Cardiac fibroblast (primary cell): Measurements from ENCODE around the gene DESI1.

Source experiments
- DNase-seq, 2 donors: peaks; one replicate each; pipeline versions ENCODE4 v3.0.0 to v3.0.0-alpha.2; 2010; ENCODE audit warnings: low read depth in 2 of 2
- H3K4me3 ChIP-seq, 2 donors: replicated peaks in 1 of 2; 1 replicate in 1 of 2; 2 replicates in 1 of 2; pipeline ENCODE4 v1.5.1; 2011; ENCODE audit warnings: low read depth in 2 of 2, low read length in 2 of 2, mild to moderate bottlenecking in 2 of 2, moderate library complexity in 1 of 2
- CTCF ChIP-seq: IDR thresholded peaks from one replicate; pipeline ENCODE4 v1.5.1; 2011; ENCODE audit warnings: low read depth, mild to moderate bottlenecking, low read length, inconsistent platforms

DESI1 gene

DNA sequence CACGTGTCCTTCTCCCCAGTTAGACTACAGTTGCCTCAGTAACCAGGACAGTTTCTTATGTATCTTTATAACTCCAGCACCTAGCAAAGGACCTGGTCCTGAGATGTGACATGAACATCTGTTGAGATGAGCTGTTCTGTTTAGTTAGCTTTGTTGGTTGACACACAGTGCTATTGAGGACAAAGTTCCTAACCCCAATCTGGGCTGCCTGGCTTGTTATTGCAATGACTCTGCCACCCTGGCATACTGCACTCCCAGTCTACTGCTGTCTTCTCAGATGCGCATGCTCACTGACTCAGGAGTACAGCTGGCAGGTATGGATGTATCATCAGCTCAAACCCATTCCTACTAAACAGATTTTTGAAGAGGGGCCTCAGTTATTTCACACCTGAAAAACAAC, 7.4 kb downstream of the DESI1 start:
- TF ChIP-seq CTCF = no peak
- peak in 1 of 2 donors; percentile 32 for DNase-seq
- no peak overlapping the region for H3K4me3 ChIP-seq

DNA sequence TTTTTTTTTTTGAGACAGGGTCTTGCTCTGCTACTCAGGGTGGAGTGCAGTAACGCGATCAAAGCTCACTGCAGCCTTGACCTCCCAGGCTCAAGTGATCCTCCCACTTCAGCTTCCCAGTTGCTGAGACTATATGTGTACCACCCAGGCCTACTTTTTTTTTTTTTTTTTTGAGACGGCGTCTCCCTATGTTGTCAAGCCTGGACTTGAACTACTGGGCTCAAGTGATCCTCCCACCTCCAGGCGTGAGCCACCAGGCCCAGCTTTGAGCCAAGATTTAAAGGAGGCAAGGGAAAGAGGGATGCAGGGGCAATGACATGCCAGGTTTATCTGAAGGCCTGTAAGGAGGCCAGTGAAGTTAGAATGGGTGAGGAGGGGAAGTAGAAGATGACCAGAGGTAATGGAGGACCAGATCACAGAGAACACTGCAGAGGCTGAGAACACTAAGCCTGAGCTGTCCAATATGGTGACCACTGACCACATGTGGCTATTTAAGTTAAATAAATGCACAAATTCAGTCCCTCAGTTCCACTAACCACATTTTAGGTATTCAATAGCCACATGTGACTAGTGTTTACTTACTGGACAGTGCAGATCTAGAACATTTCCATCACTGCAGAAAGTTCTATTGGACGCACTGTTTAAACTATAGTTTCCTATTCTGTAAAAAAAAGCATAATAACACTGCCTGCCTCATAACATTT, 8.1 kb downstream of the DESI1 start:
- DNase-seq = no peak
- no peak overlapping the region for H3K4me3 ChIP-seq
- no peak for TF ChIP-seq CTCF

DNA sequence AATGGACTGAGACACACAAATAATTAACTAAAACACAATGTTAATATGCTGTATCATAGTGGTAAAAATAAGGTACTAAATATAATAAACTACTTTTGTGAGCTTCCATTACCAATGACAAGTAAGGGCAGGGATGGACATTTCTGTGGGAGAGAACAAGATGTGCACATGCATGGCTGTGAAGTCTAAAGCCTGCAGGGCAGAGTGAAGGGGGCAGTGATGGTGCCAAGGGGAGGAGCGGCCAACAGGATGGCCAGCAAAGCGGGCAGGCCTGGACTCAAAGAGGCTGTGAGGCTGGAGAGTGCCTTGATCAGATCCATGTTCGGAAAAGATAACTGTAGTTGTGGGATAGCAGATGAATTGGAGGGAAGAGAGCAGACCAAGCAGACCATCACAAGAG, 12.5 kb downstream of the DESI1 start:
- TF ChIP-seq CTCF = no peak
- H3K4me3 ChIP-seq = no peak overlapping the region
- no peak for DNase-seq

DNA sequence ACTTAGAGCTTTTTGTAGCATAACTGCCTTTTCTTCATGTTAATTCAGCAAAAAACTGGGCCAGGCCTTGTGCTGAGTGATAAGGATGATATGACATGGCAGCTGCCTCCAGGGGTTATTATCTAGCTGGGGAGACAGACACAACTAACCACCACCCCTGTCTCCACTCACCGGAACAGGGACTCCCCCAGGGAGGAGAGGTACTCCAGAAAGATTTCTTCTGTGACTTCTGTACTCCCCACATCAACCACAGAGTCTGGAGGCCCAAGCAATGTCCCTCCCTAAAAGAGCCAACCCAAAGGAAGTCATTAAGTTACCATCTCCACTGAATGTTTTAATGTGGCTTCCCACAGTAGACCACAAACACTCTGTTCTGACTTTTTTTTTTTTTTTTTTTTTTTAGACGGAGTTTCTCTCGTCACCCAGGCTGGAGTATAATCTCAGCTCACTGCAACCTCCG, 16.9 kb downstream of the DESI1 start:
- no peak for TF ChIP-seq CTCF
- no peak overlapping the region for H3K4me3 ChIP-seq
- no peak for DNase-seq

GRCh38 chr22:41600976-41601375, 19.9 kb downstream of the DESI1 start:
- no peak overlapping the region for H3K4me3 ChIP-seq
- no peak for DNase-seq
- TF ChIP-seq CTCF = no peak

DNA sequence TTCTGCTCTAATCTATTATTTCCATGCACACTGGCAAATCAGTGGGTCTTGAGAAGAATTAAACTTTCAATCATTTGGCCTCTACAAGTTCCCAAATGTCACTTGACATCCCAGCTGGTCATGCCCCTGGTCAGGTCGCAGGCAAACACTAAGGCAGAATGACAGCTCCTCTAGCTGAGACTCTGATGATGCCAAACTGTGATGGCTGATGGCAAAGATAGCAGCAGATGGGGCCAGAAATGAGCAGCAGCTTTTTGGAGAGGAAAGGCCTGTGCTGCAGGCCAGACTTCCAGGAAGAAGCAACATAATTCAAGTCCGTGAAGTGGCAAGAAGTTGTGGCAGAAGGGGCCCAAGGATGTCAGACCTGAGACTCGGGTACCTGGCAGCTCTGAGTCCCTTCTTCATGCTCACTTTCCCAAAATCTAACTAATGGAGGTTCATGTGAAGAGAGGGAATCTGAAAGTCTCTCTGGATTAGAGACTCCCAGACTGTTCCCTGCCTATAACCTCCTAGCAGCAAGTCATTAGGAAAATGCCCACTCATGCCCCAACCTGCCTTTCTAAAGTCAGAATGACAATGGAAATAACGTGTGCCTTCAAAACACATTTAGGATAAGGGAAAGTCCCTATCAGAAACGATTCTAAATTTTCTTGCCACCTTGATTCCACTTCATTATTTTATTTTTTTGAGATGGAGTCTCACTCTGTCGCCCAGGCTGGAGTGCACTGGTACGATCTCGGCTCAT, 21.8 kb downstream of the DESI1 start:
- DNase-seq = no peak
- TF ChIP-seq CTCF = no peak
- no peak overlapping the region for H3K4me3 ChIP-seq
